HepG2 (cell line): Measurements from ENCODE around the gene REC114. TPM values are rescaled to one million over a fixed set of nuclear protein-coding genes. Genes with fewer than 3 reads are reported as not detected.

Experiments used
- ATAC-seq: fragments of 200-7000 bp; cut with Tn5 transposase; 3 replicates; pipeline ENCODE4 v1.9.1; 2020; ENCODE audit warnings: mild to moderate bottlenecking, moderate library complexity
- BruUV-seq: library from RNA; stranded (reverse); fragments of 400-500 nt; replicated peaks from 2 replicates; lab custom pipeline; 2021; lab: Mats Ljungman, UMichigan
- CTCF ChIA-PET: fragments of 300-600 bp; formaldehyde crosslinking; extraction: SDS; loops from one replicate; lab custom pipeline; 2021; ENCODE audit warnings: low total read pairs, inconsistent platforms, low intra/inter-chr PET ratio; lab: Yijun Ruan, JAX
- POLR2A ChIA-PET: fragments of 350-600 bp; sonication (Branson Sonifier 250); formaldehyde crosslinking; loops from one replicate; lab custom pipeline; 2020; ENCODE audit warnings: antibody characterized with exemption, inconsistent platforms; lab: Yijun Ruan, JAX
- DNase-seq: peaks from one replicate; pipeline ENCODE4 v3.0.0-alpha.2; 2015; ENCODE audit warnings: low spot score
- FAIRE-seq: peaks from 3 replicates; lab custom pipeline; 2011; peaks lifted over from hg19 to GRCh38; lab: Jason Lieb, UNC
- H2AFZ ChIP-seq: one replicate; pipeline ENCODE4 v1.6.1; 2011; ENCODE audit warnings: low read length, inconsistent platforms
- H3K27ac ChIP-seq: fragments of 300-600 bp; 3 replicates; pipeline ENCODE4 v1.8.0; 2011; ENCODE audit warnings: mixed run types, mild to moderate bottlenecking, mixed read lengths, low read length, inconsistent platforms; ENCODE audit not compliant: insufficient read depth; ENCODE audit errors: extremely low read length
- H3K27me3 ChIP-seq, 2 experiments: fragments of 200-600 bp in 1 of 2; 2 replicates in 1 of 2; 3 replicates in 1 of 2; pipeline versions ENCODE4 v1.6.0 to v1.8.0; 2011; ENCODE audit warnings: low read length in 2 of 2, mild to moderate bottlenecking in 2 of 2, moderate library complexity in 2 of 2, inconsistent platforms in 1 of 2; ENCODE audit not compliant: insufficient read depth in 2 of 2, control insufficient read depth in 1 of 2
- H3K36me3 ChIP-seq, 2 experiments: fragments of 200-600 bp in 1 of 2; replicated peaks in 1 of 2; 2 replicates in 1 of 2; 3 replicates in 1 of 2; pipeline versions ENCODE4 v1.5.1 to v1.8.0; 2011; ENCODE audit warnings: low read length in 2 of 2, inconsistent platforms in 1 of 2; ENCODE audit not compliant: insufficient read depth in 2 of 2, control insufficient read depth in 1 of 2
- H3K4me1 ChIP-seq: 2 replicates; pipeline ENCODE4 v1.5.1; 2012; ENCODE audit warnings: low read length, inconsistent platforms; ENCODE audit not compliant: insufficient read depth
- H3K4me2 ChIP-seq: 2 replicates; pipeline ENCODE4 v1.6.0; 2011; ENCODE audit warnings: low read depth, low read length, inconsistent platforms
- H3K4me3 ChIP-seq, 3 experiments: fragments of 200-600 bp in 1 of 3; sonication (generic), shearing (Covaris generic) in 1 of 3; replicated peaks in 1 of 3; 2 replicates each; pipeline ENCODE4 v1.5.1; 2011 to 2016; ENCODE audit warnings: low read length in 3 of 3, inconsistent platforms in 2 of 3, low read depth in 2 of 3, mild to moderate bottlenecking in 2 of 3, control low read depth in 1 of 3, mixed read lengths in 1 of 3; ENCODE audit not compliant: insufficient read depth in 1 of 3
- H3K79me2 ChIP-seq: one replicate; pipeline ENCODE4 v1.6.1; 2011; ENCODE audit warnings: low read length, inconsistent platforms; ENCODE audit not compliant: insufficient read depth
- H3K9ac ChIP-seq: 2 replicates; pipeline ENCODE4 v1.6.0; 2011; ENCODE audit warnings: mild to moderate bottlenecking, low read depth, low read length, inconsistent platforms; ENCODE audit not compliant: insufficient read depth
- H3K9me3 ChIP-seq: 2 replicates; pipeline ENCODE4 v1.5.1; 2012; ENCODE audit warnings: mild to moderate bottlenecking, low read length
- H4K20me1 ChIP-seq: 2 replicates; pipeline ENCODE4 v1.6.0; 2011; ENCODE audit warnings: inconsistent platforms, mild to moderate bottlenecking, low read length, moderate library complexity; ENCODE audit not compliant: insufficient read depth
- FIP1L1 ChIP-seq: fragments of 200-400 bp; formaldehyde crosslinking; IDR thresholded peaks from 2 replicates; pipeline ENCODE4 v1.6.1; 2018; ENCODE audit warnings: low read depth, mild to moderate bottlenecking, low read length, moderate library complexity, borderline replicate concordance; ENCODE audit not compliant: insufficient read depth
- GATA4 ChIP-seq: sonication (generic); IDR thresholded peaks from 2 replicates; pipeline ENCODE4 v1.6.1; 2016; ENCODE audit warnings: antibody characterized with exemption, low read depth, borderline replicate concordance
- SCMH1 ChIP-seq: sonication (generic); formaldehyde crosslinking; IDR thresholded peaks from 2 replicates; pipeline ENCODE4 v1.9.0; 2021; ENCODE audit warnings: missing genetic modification reagents, mild to moderate bottlenecking, borderline replicate concordance
- STAG1 ChIP-seq: sonication (generic); formaldehyde crosslinking; IDR thresholded peaks from 2 replicates; pipeline ENCODE4 v1.4.0; 2020; ENCODE audit warnings: missing genetic modification reagents
- ZNF30 ChIP-seq: sonication (generic); formaldehyde crosslinking; IDR thresholded peaks from 2 replicates; pipeline ENCODE4 v1.5.0; 2020; ENCODE audit warnings: mild to moderate bottlenecking, missing genetic modification reagents
- ZNF484 ChIP-seq: sonication (generic); formaldehyde crosslinking; IDR thresholded peaks from 2 replicates; pipeline ENCODE4 v1.5.1; 2020; ENCODE audit warnings: mild to moderate bottlenecking, low read depth, missing genetic modification reagents, borderline replicate concordance
- WGBS: methylation state at CpG from one replicate; pipeline ENCODE4 v1.1.6; 2017; ENCODE audit warnings: low lambda C conversion rate; 5-methylcytosine and 5-hydroxymethylcytosine counted together
- in situ Hi-C: cut with HindIII; loops from 2 replicates; pipeline ENCODE4 v1.10.0; 2017; ENCODE audit warnings: low pct_unique_long_range_greater_than_20kb; ENCODE audit not compliant: extremely low pct_ligation_motif_present
- intact Hi-C: fragments of 100-400 bp; cut with micrococcal nuclease; formaldehyde crosslinking; loops from one replicate; pipeline ENCODE4 v1.10.0; 2022; ENCODE audit not compliant: unreplicated experiment
- polyA plus RNA-seq, 8 experiments: library from polyadenylated mRNA; depleted of rRNA in 3 of 8; stranded (reverse) in 7 of 8; unstranded in 1 of 8; fragments of >200 nt; fragmentation: Illumina TruSeq in 4 of 8; extraction: Trizol in 4 of 8; gene quantifications; 2 replicates each; pipeline versions ENCODE4 v1.2.1 to v1.2.3, GENCODE V29; 2011 to 2016; ENCODE audit warnings: low read depth in 4 of 8, missing spikeins in 1 of 8, mixed read lengths in 1 of 8; ENCODE audit not compliant: insufficient read depth in 1 of 8
- total RNA-seq, 5 experiments: library from RNA; depleted of rRNA; stranded (reverse); fragments of >200 nt; fragmentation: Illumina TruSeq; extraction: Trizol; gene quantifications; 2 replicates each; pipeline ENCODE4 v1.2.3, GENCODE V29; 2016; ENCODE audit warnings: low read depth in 1 of 5
- TF ChIP-seq, protein P1 (sequence below): sonication (generic); formaldehyde crosslinking; IDR thresholded peaks from 2 replicates; pipeline ENCODE4 v1.5.0; 2020; ENCODE audit warnings: mild to moderate bottlenecking, missing genetic modification reagents, moderate library complexity

The REC114 gene
- total and polyA plus RNA-seq, 2 of the 13 experiments (the other 11 are each of a cell fraction or from before 2014, with no cell fraction given): not detected

DNA sequence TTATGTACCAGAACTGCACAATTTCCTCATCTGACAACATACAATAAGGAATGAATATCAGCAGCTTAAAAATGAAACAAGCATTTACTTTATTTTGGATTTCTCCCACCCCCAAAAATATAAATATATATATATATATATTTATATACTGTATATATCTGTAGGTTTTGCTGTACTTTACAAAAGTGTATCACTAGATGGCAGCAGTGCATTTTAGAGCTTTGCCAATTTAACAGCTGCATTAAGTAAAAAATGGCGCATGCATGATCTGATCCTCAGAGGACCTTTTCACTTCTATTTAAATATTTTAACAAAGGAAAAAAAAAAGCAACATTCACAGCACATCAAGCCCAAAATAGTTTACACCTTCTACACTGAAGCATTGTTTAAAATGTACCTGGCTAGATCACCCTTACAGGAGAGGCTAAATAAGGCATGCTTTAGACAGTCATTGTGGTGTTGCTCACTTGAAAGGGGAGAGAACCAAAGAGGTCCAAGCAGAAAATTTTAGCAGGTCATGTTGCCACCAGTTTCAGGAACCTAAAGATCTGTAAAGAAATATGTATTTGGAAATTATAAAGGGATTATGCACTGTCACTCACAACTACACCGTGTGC is 117.6 kb downstream of the REC114 start:
- WGBS: 95% methylated on average over 2 of the region's 2 CpGs
- no peaks in the 10 kb centered on the region for H3K9me3 ChIP-seq
- no peak overlapping the region for H3K9ac ChIP-seq
- H3K27ac ChIP-seq: no peak overlapping the region
- H3K4me2 ChIP-seq: no peak overlapping the region
- H3K79me2 ChIP-seq: no peaks in the 10 kb centered on the region
- ChIA-PET CTCF (interaction anchor here (1.2 to 2.6 kb wide), 4 partner anchors 74 to 139 kb away, joined by 3 to 25 read pairs (median 8); no protein-coding TSS in a partner anchor), POLR2A (interaction anchor here (1.3 to 1.7 kb wide), 2 partner anchors 73 to 76 kb away, joined by 6 to 8 read pairs; partner anchors contain the start of gene NPTN)
- H4K20me1 ChIP-seq: no peaks in the 10 kb centered on the region
- FAIRE-seq (no peak), DNase-seq (peak; percentile 61), ATAC-seq (peak; percentile 44; the same call in 2 of the 3 replicates)
- H3K27me3 ChIP-seq: no peaks in the 10 kb centered on the region
- no peak overlapping the region for H2AFZ ChIP-seq
- no TSS peak for BruUV-seq
- intact Hi-C loops: loop anchor here (1.0 to 5.0 kb wide), 3 partner anchors 76 to 253 kb away; no protein-coding TSS in a partner anchor
- no peak overlapping the region for H3K4me3 ChIP-seq
- TF ChIP-seq FIP1L1: no peak
- TF ChIP-seq ZNF30 (CRISPR knock-in tag): no peak
- TF ChIP-seq ZNF484 (CRISPR knock-in tag): no peak
- TF ChIP-seq GATA4: no peak
- TF ChIP-seq SCMH1: no peak
- TF ChIP-seq, protein P1, sequence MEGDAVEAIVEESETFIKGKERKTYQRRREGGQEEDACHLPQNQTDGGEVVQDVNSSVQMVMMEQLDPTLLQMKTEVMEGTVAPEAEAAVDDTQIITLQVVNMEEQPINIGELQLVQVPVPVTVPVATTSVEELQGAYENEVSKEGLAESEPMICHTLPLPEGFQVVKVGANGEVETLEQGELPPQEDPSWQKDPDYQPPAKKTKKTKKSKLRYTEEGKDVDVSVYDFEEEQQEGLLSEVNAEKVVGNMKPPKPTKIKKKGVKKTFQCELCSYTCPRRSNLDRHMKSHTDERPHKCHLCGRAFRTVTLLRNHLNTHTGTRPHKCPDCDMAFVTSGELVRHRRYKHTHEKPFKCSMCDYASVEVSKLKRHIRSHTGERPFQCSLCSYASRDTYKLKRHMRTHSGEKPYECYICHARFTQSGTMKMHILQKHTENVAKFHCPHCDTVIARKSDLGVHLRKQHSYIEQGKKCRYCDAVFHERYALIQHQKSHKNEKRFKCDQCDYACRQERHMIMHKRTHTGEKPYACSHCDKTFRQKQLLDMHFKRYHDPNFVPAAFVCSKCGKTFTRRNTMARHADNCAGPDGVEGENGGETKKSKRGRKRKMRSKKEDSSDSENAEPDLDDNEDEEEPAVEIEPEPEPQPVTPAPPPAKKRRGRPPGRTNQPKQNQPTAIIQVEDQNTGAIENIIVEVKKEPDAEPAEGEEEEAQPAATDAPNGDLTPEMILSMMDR: peak; percentile 43
- peak; percentile 63 for TF ChIP-seq STAG1 (CRISPR knock-in tag)
- no peaks in the 10 kb centered on the region for H3K4me1 ChIP-seq
- in situ Hi-C loops: loop anchor here (5.0 kb wide), 2 partner anchors 77 to 137 kb away; no protein-coding TSS in a partner anchor
- H3K36me3 ChIP-seq: peaks cover 16 to 45% of the 10 kb centered on the region in 2 experiments
